WTC11 (cell line): ENCODE results near the gene PNPLA6.

Source experiments
- ELF4 ChIP-seq: sonication (generic); formaldehyde crosslinking; IDR thresholded peaks from 2 replicates; pipeline ENCODE4 v1.8.1; 2022; ENCODE audit warnings: low read depth, mild to moderate bottlenecking, moderate library complexity, missing genetic modification reagents
- GABPB1 ChIP-seq: sonication (generic); formaldehyde crosslinking; IDR thresholded peaks from 2 replicates; pipeline ENCODE4 v1.8.1; 2023; ENCODE audit warnings: mild to moderate bottlenecking, missing genetic modification reagents
- TF ChIP-seq, protein P1 (sequence below): sonication (generic); formaldehyde crosslinking; conservative IDR thresholded peaks from 2 replicates; pipeline ENCODE4 v1.8.1; 2022; ENCODE audit warnings: mild to moderate bottlenecking, missing genetic modification reagents
- TF ChIP-seq, protein P2 (sequence below): sonication (generic); formaldehyde crosslinking; IDR thresholded peaks from 2 replicates; pipeline ENCODE4 v1.8.1; 2023; ENCODE audit warnings: mild to moderate bottlenecking, moderate library complexity, missing genetic modification reagents
- TF ChIP-seq, protein P3 (sequence below): fragments of 200-600 bp; IDR thresholded peaks from 2 replicates; pipeline ENCODE4 v1.8.0; 2022; ENCODE audit warnings: antibody characterized with exemption

DNA sequence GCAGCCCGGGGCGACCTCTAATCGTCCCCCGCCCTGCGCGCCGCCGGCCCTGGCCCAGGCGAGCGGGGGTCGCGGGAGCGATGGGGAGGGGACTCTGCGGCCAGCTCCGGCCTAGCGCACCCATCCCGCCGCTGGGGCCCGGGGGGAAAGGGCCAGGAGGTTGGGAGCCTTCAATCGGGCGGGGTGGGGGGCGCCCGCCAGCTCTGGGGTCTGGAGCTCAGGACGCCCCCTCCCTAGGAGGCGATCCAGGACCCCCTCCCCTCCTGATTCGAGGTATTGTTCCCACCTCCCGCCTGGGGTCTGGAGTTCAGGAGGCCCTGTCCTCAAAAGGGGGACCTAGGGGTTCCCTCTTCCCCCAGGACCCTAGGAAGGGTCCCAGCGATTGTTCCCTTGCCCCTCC lies 19.2 kb upstream of the PNPLA6 start:
- TF ChIP-seq GABPB1 (CRISPR knock-in tag): no peak
- no peak for TF ChIP-seq ELF4 (CRISPR knock-in tag)
- TF ChIP-seq, protein P1, sequence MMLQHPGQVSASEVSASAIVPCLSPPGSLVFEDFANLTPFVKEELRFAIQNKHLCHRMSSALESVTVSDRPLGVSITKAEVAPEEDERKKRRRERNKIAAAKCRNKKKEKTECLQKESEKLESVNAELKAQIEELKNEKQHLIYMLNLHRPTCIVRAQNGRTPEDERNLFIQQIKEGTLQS (CRISPR knock-in tag): no peak
- TF ChIP-seq, protein P2, sequence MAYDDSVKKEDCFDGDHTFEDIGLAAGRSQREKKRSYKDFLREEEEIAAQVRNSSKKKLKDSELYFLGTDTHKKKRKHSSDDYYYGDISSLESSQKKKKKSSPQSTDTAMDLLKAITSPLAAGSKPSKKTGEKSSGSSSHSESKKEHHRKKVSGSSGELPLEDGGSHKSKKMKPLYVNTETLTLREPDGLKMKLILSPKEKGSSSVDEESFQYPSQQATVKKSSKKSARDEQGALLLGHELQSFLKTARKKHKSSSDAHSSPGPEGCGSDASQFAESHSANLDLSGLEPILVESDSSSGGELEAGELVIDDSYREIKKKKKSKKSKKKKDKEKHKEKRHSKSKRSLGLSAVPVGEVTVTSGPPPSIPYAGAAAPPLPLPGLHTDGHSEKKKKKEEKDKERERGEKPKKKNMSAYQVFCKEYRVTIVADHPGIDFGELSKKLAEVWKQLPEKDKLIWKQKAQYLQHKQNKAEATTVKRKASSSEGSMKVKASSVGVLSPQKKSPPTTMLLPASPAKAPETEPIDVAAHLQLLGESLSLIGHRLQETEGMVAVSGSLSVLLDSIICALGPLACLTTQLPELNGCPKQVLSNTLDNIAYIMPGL: no peak
- TF ChIP-seq, protein P3, sequence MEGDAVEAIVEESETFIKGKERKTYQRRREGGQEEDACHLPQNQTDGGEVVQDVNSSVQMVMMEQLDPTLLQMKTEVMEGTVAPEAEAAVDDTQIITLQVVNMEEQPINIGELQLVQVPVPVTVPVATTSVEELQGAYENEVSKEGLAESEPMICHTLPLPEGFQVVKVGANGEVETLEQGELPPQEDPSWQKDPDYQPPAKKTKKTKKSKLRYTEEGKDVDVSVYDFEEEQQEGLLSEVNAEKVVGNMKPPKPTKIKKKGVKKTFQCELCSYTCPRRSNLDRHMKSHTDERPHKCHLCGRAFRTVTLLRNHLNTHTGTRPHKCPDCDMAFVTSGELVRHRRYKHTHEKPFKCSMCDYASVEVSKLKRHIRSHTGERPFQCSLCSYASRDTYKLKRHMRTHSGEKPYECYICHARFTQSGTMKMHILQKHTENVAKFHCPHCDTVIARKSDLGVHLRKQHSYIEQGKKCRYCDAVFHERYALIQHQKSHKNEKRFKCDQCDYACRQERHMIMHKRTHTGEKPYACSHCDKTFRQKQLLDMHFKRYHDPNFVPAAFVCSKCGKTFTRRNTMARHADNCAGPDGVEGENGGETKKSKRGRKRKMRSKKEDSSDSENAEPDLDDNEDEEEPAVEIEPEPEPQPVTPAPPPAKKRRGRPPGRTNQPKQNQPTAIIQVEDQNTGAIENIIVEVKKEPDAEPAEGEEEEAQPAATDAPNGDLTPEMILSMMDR: no peak
